Brain pericyte (primary cell): ENCODE measurements around the gene DIS3L2.
"Not testable (repeated sequence)": the region's sequence is repeated elsewhere in the genome, so short reads cannot be mapped to it uniquely, and the experiment has no call there.

Source experiments
- DNase-seq: peaks from one replicate; pipeline ENCODE4 v3.0.0-alpha.2; 2012; ENCODE audit warnings: low read depth, low spot score

The DIS3L2 gene

GRCh38 chr2:232345251-232345650 is 383.7 kb downstream of the DIS3L2 start:
- no peak for DNase-seq

GRCh38 chr2:232347369-232347768 is 385.9 kb downstream of the DIS3L2 start:
- DNase-seq = no peak

- no peak for DNase-seq
Measured at GRCh38 chr2:232348936-232349335, 387.4 kb downstream of the DIS3L2 start.

- no peak for DNase-seq
Measured at GRCh38 chr2:232349546-232349945, 388.0 kb downstream of the DIS3L2 start.

GRCh38 chr2:232349946-232350635 is 388.6 kb downstream of the DIS3L2 start:
- no peak for DNase-seq

GRCh38 chr2:232350804-232351685 is 389.5 kb downstream of the DIS3L2 start:
- DNase-seq = no peak

- DNase-seq = no peak
Measured at GRCh38 chr2:232351686-232352510, 390.4 kb downstream of the DIS3L2 start.

- DNase-seq = no peak
Measured at GRCh38 chr2:232352511-232353091, 391.1 kb downstream of the DIS3L2 start.

- no peak for DNase-seq
Measured at GRCh38 chr2:232353096-232353495, 391.6 kb downstream of the DIS3L2 start.

GRCh38 chr2:232353660-232354059 is 392.1 kb downstream of the DIS3L2 start:
- no peak for DNase-seq

GRCh38 chr2:232354069-232354468 is 392.6 kb downstream of the DIS3L2 start:
- DNase-seq = no peak

- no peak for DNase-seq
Measured at GRCh38 chr2:232361646-232362045, 400.1 kb downstream of the DIS3L2 start.

- DNase-seq = no peak
Measured at GRCh38 chr2:232362174-232362900, 400.8 kb downstream of the DIS3L2 start.

GRCh38 chr2:232363064-232363783 is 401.7 kb downstream of the DIS3L2 start:
- DNase-seq = not testable (repeated sequence)

GRCh38 chr2:232363784-232364615 is 402.5 kb downstream of the DIS3L2 start:
- no peak for DNase-seq

- DNase-seq = not testable (repeated sequence)
Measured at GRCh38 chr2:232364806-232365594, 403.5 kb downstream of the DIS3L2 start.

GRCh38 chr2:232365621-232366321 is 404.3 kb downstream of the DIS3L2 start:
- no peak for DNase-seq

GRCh38 chr2:232366461-232366860 is 404.9 kb downstream of the DIS3L2 start:
- not testable (repeated sequence) for DNase-seq
